Measurements from ENCODE around the gene CPA1. TPM values are rescaled to one million over a fixed set of nuclear protein-coding genes. Genes with fewer than 3 reads are reported as not detected.

CPA1 gene
- total RNA-seq, 1 experiment from 2014 or later = not detected

GRCh38 chr7:130367836-130368746 is 12.2 kb upstream of the CPA1 start:
- Histone ChIP-seq H4K91ac (ENCODE audit: insufficient read length, low read depth, low read length) (no peak overlapping the region), H3K79me1 (ENCODE audit: insufficient read depth, low read depth, low read length, poor library complexity, severe bottlenecking) (no peaks in the 10 kb centered on the region), H3K14ac (ENCODE audit: insufficient read depth, low read length) (no peak overlapping the region), H3K4me2 (ENCODE audit: insufficient read depth, insufficient read length, low read length) (no peak overlapping the region), H3K23me2 (ENCODE audit: insufficient read length, low read depth, low read length, poor library complexity, severe bottlenecking) (no peaks in the 10 kb centered on the region), H3K18ac (ENCODE audit: insufficient read length, low read depth, low read length) (no peak overlapping the region), H4K8ac (replicated peaks; ENCODE audit: insufficient read length, low read depth, low read length) (no peak overlapping the region), H2BK15ac (ENCODE audit: low read depth, low read length) (no peak overlapping the region), H3K23ac (ENCODE audit: insufficient read length, low read depth, low read length) (no peak overlapping the region), H3K27ac (ENCODE audit: insufficient read length, low read depth, low read length) (no peak overlapping the region), H3K4ac (ENCODE audit: low read depth, low read length) (no peak overlapping the region), H2BK5ac (ENCODE audit: insufficient read length, low read length) (no peak overlapping the region), H4K20me1 (ENCODE audit: control insufficient read depth, insufficient read depth, insufficient read length) (no peaks in the 10 kb centered on the region), H2AFZ (ENCODE audit: low read length) (no peak overlapping the region), H2AK5ac (ENCODE audit: insufficient read length, low read length) (no peak overlapping the region), H3K9me3 (ENCODE audit: control insufficient read depth, low read depth, low read length) (no peaks in the 10 kb centered on the region), H3K56ac (ENCODE audit: insufficient read length, low read depth, low read length) (no peak overlapping the region), H2BK120ac (ENCODE audit: low read depth, low read length, poor library complexity, severe bottlenecking) (no peak overlapping the region), H3K9ac (ENCODE audit: extremely low read depth, insufficient read length, low read length) (no peak overlapping the region), H2BK20ac (ENCODE audit: low read depth, low read length, poor library complexity, severe bottlenecking) (no peak overlapping the region), H3K27me3 (ENCODE audit: insufficient read depth, low read length) (no peaks in the 10 kb centered on the region), H3K4me1 (ENCODE audit: insufficient read depth, low read length) (no peaks in the 10 kb centered on the region; the same call in 1 of the 2 replicates), H2BK12ac (ENCODE audit: insufficient read length, low read depth, low read length) (no peak overlapping the region), H3T11ph (ENCODE audit: low read length) (no peak overlapping the region), H4K5ac (ENCODE audit: insufficient read length, low read depth, low read length) (no peak overlapping the region), H3K79me2 (ENCODE audit: insufficient read depth, low read length) (no peaks in the 10 kb centered on the region)
- no peak overlapping the region for H3K27ac Mint-ChIP-seq
- no peak for DNase-seq
- H3K4me3 Mint-ChIP-seq = no peak overlapping the region
- peaks cover 3 to 4% of the 10 kb centered on the region in 2 experiments; a peak in 3 of 5 replicates for H3K9me3 Mint-ChIP-seq
- no peaks in the 10 kb centered on the region; a peak in 2 of 7 replicates for H3K36me3 Mint-ChIP-seq (ENCODE audit: insufficient read depth in 1 of 3, low read depth in 3 of 3)
- H3K4me1 Mint-ChIP-seq = peaks cover 22 to 24% of the 10 kb centered on the region in 2 experiments
- no CpG with 5 or more reads among the region's 19 CpGs for WGBS (ENCODE audit: extremely low coverage, insufficient read length, low lambda C conversion rate)
- TF ChIP-seq CTCF (conservative IDR thresholded peaks at IDR 0.05) = no peak
- H3K27me3 Mint-ChIP-seq (ENCODE audit: low read depth) = no peaks in the 10 kb centered on the region
